HL-60 (cell line): ENCODE measurements around the gene FBXO47.

Source experiments
- CTCF ChIP-seq: IDR thresholded peaks from one replicate; pipeline ENCODE4 v1.5.1; 2011; ENCODE audit warnings: low read length, control low read depth, inconsistent platforms; ENCODE audit not compliant: insufficient read depth
- GABPA ChIP-seq: IDR thresholded peaks from 2 replicates; pipeline ENCODE4 v1.6.1; 2012; ENCODE audit warnings: low read depth
- POLR2AphosphoS5 ChIP-seq: IDR thresholded peaks from 2 replicates; pipeline ENCODE4 v1.6.1; 2012; ENCODE audit warnings: low read depth
- SPI1 ChIP-seq: IDR thresholded peaks from 2 replicates; pipeline ENCODE4 v1.6.1; 2012; ENCODE audit warnings: low read depth, mild to moderate bottlenecking, borderline replicate concordance
- TF ChIP-seq, protein P1 (sequence below): IDR thresholded peaks from 2 replicates; pipeline ENCODE4 v1.6.1; 2012; ENCODE audit warnings: low read depth; ENCODE audit not compliant: insufficient replicate concordance

- TF ChIP-seq CTCF (no peak), POLR2AphosphoS5 (no peak), SPI1 (no peak), GABPA (no peak)
- TF ChIP-seq, protein P1, sequence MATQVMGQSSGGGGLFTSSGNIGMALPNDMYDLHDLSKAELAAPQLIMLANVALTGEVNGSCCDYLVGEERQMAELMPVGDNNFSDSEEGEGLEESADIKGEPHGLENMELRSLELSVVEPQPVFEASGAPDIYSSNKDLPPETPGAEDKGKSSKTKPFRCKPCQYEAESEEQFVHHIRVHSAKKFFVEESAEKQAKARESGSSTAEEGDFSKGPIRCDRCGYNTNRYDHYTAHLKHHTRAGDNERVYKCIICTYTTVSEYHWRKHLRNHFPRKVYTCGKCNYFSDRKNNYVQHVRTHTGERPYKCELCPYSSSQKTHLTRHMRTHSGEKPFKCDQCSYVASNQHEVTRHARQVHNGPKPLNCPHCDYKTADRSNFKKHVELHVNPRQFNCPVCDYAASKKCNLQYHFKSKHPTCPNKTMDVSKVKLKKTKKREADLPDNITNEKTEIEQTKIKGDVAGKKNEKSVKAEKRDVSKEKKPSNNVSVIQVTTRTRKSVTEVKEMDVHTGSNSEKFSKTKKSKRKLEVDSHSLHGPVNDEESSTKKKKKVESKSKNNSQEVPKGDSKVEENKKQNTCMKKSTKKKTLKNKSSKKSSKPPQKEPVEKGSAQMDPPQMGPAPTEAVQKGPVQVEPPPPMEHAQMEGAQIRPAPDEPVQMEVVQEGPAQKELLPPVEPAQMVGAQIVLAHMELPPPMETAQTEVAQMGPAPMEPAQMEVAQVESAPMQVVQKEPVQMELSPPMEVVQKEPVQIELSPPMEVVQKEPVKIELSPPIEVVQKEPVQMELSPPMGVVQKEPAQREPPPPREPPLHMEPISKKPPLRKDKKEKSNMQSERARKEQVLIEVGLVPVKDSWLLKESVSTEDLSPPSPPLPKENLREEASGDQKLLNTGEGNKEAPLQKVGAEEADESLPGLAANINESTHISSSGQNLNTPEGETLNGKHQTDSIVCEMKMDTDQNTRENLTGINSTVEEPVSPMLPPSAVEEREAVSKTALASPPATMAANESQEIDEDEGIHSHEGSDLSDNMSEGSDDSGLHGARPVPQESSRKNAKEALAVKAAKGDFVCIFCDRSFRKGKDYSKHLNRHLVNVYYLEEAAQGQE, result no peak
Observed at GRCh38 chr17:38960402-38960801, 6.8 kb downstream of the FBXO47 start.
